NB4 (cell line): ENCODE results near the gene MAPK14.

Source experiments
- DNase-seq: peaks from one replicate; pipeline ENCODE4 v3.0.0; 2010; ENCODE audit warnings: low read depth
- H3K4me3 ChIP-seq: one replicate; pipeline ENCODE4 v1.5.1; 2011; ENCODE audit warnings: mild to moderate bottlenecking, low read depth, low read length, moderate library complexity
- CTCF ChIP-seq: IDR thresholded peaks from one replicate; pipeline ENCODE4 v1.5.1; 2012; ENCODE audit warnings: low read depth, low read length
- MAX ChIP-seq: IDR thresholded peaks from 2 replicates; pipeline ENCODE4 v1.6.1; 2011; ENCODE audit warnings: low read depth, low read length
- MYC ChIP-seq: IDR thresholded peaks from 2 replicates; pipeline ENCODE4 v1.6.1; 2011; ENCODE audit warnings: low read depth, low read length
- POLR2A ChIP-seq: IDR thresholded peaks from 2 replicates; pipeline ENCODE4 v1.6.1; 2011; ENCODE audit warnings: mild to moderate bottlenecking; ENCODE audit not compliant: insufficient read length; ENCODE audit errors: extremely low read depth

Gene MAPK14

GRCh38 chr6:36042618-36043260 is 15.1 kb downstream of the MAPK14 start:
- no peak for DNase-seq
- no peak overlapping the region for H3K4me3 ChIP-seq
- TF ChIP-seq MYC (no peak), POLR2A (no peak), MAX (no peak)

- no peak overlapping the region for H3K4me3 ChIP-seq
- DNase-seq = no peak
- TF ChIP-seq MYC (no peak), MAX (no peak), CTCF (no peak), POLR2A (no peak)
Observed at GRCh38 chr6:36049582-36049981, 22.0 kb downstream of the MAPK14 start.

- no peak for TF ChIP-seq CTCF
- TF ChIP-seq MYC = no peak
- no peak for TF ChIP-seq MAX
- no peak for TF ChIP-seq POLR2A
- DNase-seq = no peak
- H3K4me3 ChIP-seq = no peak overlapping the region
Observed at GRCh38 chr6:36050305-36050704, 22.7 kb downstream of the MAPK14 start.

- H3K4me3 ChIP-seq = no peak overlapping the region
- TF ChIP-seq MAX = no peak
- TF ChIP-seq CTCF = no peak
- TF ChIP-seq POLR2A = no peak
- TF ChIP-seq MYC = no peak
- no peak for DNase-seq
Observed at GRCh38 chr6:36050947-36051710, 23.5 kb downstream of the MAPK14 start.

- no peak for DNase-seq
- TF ChIP-seq MAX (no peak), CTCF (no peak), MYC (no peak), POLR2A (no peak)
- no peak overlapping the region for H3K4me3 ChIP-seq
Observed at GRCh38 chr6:36052097-36052496, 24.5 kb downstream of the MAPK14 start.

- no peak for TF ChIP-seq POLR2A
- no peak for TF ChIP-seq MAX
- TF ChIP-seq CTCF = no peak
- no peak for TF ChIP-seq MYC
- DNase-seq = no peak
- no peak overlapping the region for H3K4me3 ChIP-seq
Observed at GRCh38 chr6:36053878-36054277, 26.3 kb downstream of the MAPK14 start.
